ENCODE results near the gene FBXL7.

The FBXL7 gene

GRCh38 chr5:15966651-15967050 lies 466.7 kb downstream of the FBXL7 start:
- DNase-seq = no peak

- DNase-seq = no peak
Observed at GRCh38 chr5:15968993-15969392, 469.0 kb downstream of the FBXL7 start.

- no peak for DNase-seq
Observed at GRCh38 chr5:15977851-15978250, 477.9 kb downstream of the FBXL7 start.

- DNase-seq = no peak
Observed at GRCh38 chr5:15980835-15981234, 480.9 kb downstream of the FBXL7 start.

- DNase-seq = peak; percentile 2
Observed at GRCh38 chr5:15983392-15983791, 483.4 kb downstream of the FBXL7 start.
